Endothelial cell (in vitro differentiated cells): ENCODE data around the gene UBAC2. TPM values are rescaled to one million over a fixed set of nuclear protein-coding genes. Genes with fewer than 3 reads are reported as not detected.
A peak's percentile ranks its signal among the peaks of the same experiment; 100 is the strongest.

Experiments
- DNase-seq: peaks from one replicate; pipeline ENCODE4 v3.0.0; 2021; ENCODE audit warnings: low spot score
- H3K27ac Mint-ChIP-seq: one replicate; pipeline ENCODE4 v1.8.0; 2021; ENCODE audit warnings: mixed read lengths, inconsistent platforms; ENCODE audit not compliant: unreplicated experiment
- H3K27me3 Mint-ChIP-seq: one replicate; pipeline ENCODE4 v1.8.0; 2021; ENCODE audit warnings: mild to moderate bottlenecking, moderate library complexity, mixed read lengths, inconsistent platforms; ENCODE audit not compliant: unreplicated experiment
- H3K36me3 Mint-ChIP-seq: one replicate; pipeline ENCODE4 v1.8.0; 2021; ENCODE audit warnings: mild to moderate bottlenecking, low read depth, mixed read lengths, inconsistent platforms; ENCODE audit not compliant: unreplicated experiment
- H3K4me1 Mint-ChIP-seq: one replicate; pipeline ENCODE4 v1.8.0; 2021; ENCODE audit warnings: mild to moderate bottlenecking, mixed read lengths, inconsistent platforms; ENCODE audit not compliant: unreplicated experiment
- H3K4me3 Mint-ChIP-seq: one replicate; pipeline ENCODE4 v1.8.0; 2021; ENCODE audit warnings: mild to moderate bottlenecking, mixed read lengths, inconsistent platforms; ENCODE audit not compliant: unreplicated experiment
- H3K9me3 Mint-ChIP-seq: one replicate; pipeline ENCODE4 v1.8.0; 2021; ENCODE audit warnings: mixed read lengths, inconsistent platforms; ENCODE audit not compliant: unreplicated experiment
- CTCF ChIP-seq: fragments of 200-600 bp; sonication (generic); IDR thresholded peaks from one replicate; pipeline ENCODE4 v1.5.0; 2021; ENCODE audit warnings: antibody characterized with exemption; ENCODE audit not compliant: unreplicated experiment
- total RNA-seq: library from RNA; stranded (reverse); fragmentation: NEBNext Ultra II Directional; extraction: Animal tissue kit (Norgen Biotek cat#: 25700); gene quantifications from one replicate; pipeline ENCODE4 v1.2.1, GENCODE V29; 2021; ENCODE audit not compliant: unreplicated experiment

The UBAC2 gene
- total RNA-seq, 1 donor from 2014 or later, result 58.6 TPM

- Mint-ChIP-seq H3K4me1 (no peaks in the 10 kb centered on the region), H3K9me3 (no peaks in the 10 kb centered on the region), H3K27ac (no peak overlapping the region), H3K4me3 (no peak overlapping the region), H3K27me3 (peaks cover 4% of the 10 kb centered on the region), H3K36me3 (peaks cover 40% of the 10 kb centered on the region)
- no peak for DNase-seq
- no peak for TF ChIP-seq CTCF
These were observed 145.8 kb downstream of the UBAC2 start for GRCh38 chr13:99346335-99347042.

DNA sequence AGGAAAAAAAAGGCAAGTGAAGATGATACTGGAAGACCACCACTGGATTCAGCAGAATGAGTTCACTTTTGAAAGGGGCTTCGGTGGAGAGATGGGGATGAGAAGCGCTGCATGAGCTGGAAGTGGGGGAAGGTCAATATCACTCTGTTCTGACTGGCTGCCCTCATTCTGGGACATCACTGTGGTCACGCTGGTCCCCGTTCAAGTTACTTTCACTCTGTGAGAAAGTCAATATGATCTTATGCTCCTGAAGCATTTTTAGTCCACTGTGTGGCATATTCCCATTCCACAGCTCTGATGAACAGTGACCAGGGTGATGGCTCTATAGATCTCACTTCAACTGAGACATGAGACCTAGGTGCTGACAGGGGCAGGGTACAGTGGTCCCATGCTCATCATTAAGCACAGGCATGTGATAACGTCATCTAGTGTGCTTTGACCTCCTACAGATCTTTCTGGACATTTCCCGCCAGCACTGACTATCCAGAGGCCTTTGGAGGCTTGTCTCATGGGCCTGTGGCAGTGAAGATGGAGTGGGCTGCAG is 146.8 kb downstream of the UBAC2 start:
- H3K27me3 Mint-ChIP-seq, result peaks cover 4% of the 10 kb centered on the region
- H3K4me1 Mint-ChIP-seq, result no peaks in the 10 kb centered on the region
- TF ChIP-seq CTCF, result no peak
- H3K36me3 Mint-ChIP-seq, result peaks cover 35% of the 10 kb centered on the region
- no peak overlapping the region for H3K4me3 Mint-ChIP-seq
- no peak for DNase-seq
- no peak overlapping the region for H3K27ac Mint-ChIP-seq
- H3K9me3 Mint-ChIP-seq, result no peaks in the 10 kb centered on the region

GRCh38 chr13:99347911-99348451 is 147.3 kb downstream of the UBAC2 start:
- H3K27me3 Mint-ChIP-seq, result peaks cover 4% of the 10 kb centered on the region
- no peak for DNase-seq
- H3K4me3 Mint-ChIP-seq, result peak overlapping the region; percentile 9
- no peaks in the 10 kb centered on the region for H3K4me1 Mint-ChIP-seq
- H3K27ac Mint-ChIP-seq, result no peak overlapping the region
- peaks cover 37% of the 10 kb centered on the region for H3K36me3 Mint-ChIP-seq
- TF ChIP-seq CTCF, result no peak
- no peaks in the 10 kb centered on the region for H3K9me3 Mint-ChIP-seq

- H3K4me3 Mint-ChIP-seq, result no peak overlapping the region
- H3K36me3 Mint-ChIP-seq, result peaks cover 37% of the 10 kb centered on the region
- no peak for TF ChIP-seq CTCF
- H3K27me3 Mint-ChIP-seq, result peaks cover 4% of the 10 kb centered on the region
- no peaks in the 10 kb centered on the region for H3K9me3 Mint-ChIP-seq
- no peak for DNase-seq
- no peak overlapping the region for H3K27ac Mint-ChIP-seq
- no peaks in the 10 kb centered on the region for H3K4me1 Mint-ChIP-seq
These were observed 149.5 kb downstream of the UBAC2 start for GRCh38 chr13:99350191-99350590.

- Mint-ChIP-seq H3K4me3 (no peak overlapping the region), H3K27me3 (peaks cover 4% of the 10 kb centered on the region), H3K9me3 (no peaks in the 10 kb centered on the region), H3K27ac (no peak overlapping the region), H3K36me3 (peaks cover 39% of the 10 kb centered on the region), H3K4me1 (peaks cover 8% of the 10 kb centered on the region)
- TF ChIP-seq CTCF, result no peak
- DNase-seq, result no peak
These were observed 151.1 kb downstream of the UBAC2 start for GRCh38 chr13:99351772-99352171.
